ENCODE data around the gene ZNF664.

The ZNF664 gene

DNA sequence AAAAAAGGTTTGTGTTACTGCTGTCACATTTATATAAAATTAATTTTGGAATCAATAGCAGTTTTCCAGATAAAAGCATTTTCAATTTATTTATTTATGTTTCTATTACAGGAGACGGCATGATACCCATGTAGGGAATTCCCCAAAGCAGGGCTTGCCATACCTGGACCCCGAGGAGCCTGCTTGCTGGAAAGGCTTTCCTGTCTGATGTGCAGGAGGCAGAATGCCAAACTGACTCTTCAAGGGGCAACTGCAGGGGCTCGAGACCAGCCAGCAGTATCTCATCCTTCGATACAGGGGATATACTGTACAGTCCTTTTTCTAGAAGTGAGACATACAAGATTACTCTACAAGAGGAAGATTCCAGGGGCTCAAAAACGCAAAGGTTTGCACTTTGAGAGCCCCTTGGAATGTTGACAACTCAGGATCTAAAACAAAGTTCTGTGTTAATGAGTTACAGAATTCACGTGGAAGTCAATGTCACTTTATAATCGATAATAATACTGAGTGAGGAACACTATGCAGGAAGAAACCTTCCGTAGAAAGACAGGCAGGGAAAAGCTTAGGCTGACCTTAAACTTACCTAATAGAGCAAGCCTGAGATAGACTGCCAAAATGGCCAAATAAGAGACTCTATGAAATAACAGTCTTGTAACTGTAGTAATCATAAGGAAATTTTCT is 38.6 kb downstream of the ZNF664 start:
- Histone ChIP-seq H3K27ac (ENCODE audit: low read length) (no peak overlapping the region), H3K9me3 (ENCODE audit: control insufficient read depth, insufficient read depth, low read length) (no peaks in the 10 kb centered on the region), H3K36me3 (ENCODE audit: control insufficient read depth, insufficient read depth, low read length) (no peaks in the 10 kb centered on the region), H3K4me1 (ENCODE audit: control insufficient read depth, insufficient read depth, low read length) (no peaks in the 10 kb centered on the region), H3K27me3 (ENCODE audit: control insufficient read depth, insufficient read depth, low read length) (no peaks in the 10 kb centered on the region), H3K4me3 (ENCODE audit: low read length) (no peak overlapping the region)
- WGBS (ENCODE audit: insufficient coverage, insufficient read length), result no CpG with 5 or more reads among the region's 8 CpGs
- no peak for DNase-seq (ENCODE audit: low read depth, low spot score)

DNA sequence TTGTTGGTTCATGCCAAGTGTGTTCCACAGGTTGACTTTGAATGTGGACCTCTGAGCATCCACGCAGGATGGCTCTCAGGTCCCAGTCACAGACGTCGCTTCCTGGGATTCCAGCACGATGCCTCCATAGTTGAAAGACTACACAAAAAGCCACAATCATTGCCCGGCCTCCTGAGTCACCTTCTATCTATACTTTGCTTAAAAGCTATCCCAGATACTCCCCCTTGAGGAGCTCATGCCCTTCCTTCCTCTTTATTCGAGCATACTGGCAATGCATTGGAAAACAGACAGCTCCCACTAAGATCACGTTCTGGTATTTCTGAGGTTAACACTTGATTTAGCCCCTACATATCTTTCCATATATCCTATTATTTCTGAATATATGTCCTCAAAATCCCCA is 40.1 kb downstream of the ZNF664 start:
- Histone ChIP-seq H3K4me3 (ENCODE audit: low read length) (no peak overlapping the region), H3K36me3 (ENCODE audit: control insufficient read depth, insufficient read depth, low read length) (no peaks in the 10 kb centered on the region), H3K27ac (ENCODE audit: low read length) (no peak overlapping the region), H3K27me3 (ENCODE audit: control insufficient read depth, insufficient read depth, low read length) (no peaks in the 10 kb centered on the region), H3K9me3 (ENCODE audit: control insufficient read depth, insufficient read depth, low read length) (no peaks in the 10 kb centered on the region), H3K4me1 (ENCODE audit: control insufficient read depth, insufficient read depth, low read length) (no peaks in the 10 kb centered on the region)
- DNase-seq (ENCODE audit: low read depth, low spot score), result no peak
- WGBS (ENCODE audit: insufficient coverage, insufficient read length), result no CpG with 5 or more reads among the region's 7 CpGs

DNA sequence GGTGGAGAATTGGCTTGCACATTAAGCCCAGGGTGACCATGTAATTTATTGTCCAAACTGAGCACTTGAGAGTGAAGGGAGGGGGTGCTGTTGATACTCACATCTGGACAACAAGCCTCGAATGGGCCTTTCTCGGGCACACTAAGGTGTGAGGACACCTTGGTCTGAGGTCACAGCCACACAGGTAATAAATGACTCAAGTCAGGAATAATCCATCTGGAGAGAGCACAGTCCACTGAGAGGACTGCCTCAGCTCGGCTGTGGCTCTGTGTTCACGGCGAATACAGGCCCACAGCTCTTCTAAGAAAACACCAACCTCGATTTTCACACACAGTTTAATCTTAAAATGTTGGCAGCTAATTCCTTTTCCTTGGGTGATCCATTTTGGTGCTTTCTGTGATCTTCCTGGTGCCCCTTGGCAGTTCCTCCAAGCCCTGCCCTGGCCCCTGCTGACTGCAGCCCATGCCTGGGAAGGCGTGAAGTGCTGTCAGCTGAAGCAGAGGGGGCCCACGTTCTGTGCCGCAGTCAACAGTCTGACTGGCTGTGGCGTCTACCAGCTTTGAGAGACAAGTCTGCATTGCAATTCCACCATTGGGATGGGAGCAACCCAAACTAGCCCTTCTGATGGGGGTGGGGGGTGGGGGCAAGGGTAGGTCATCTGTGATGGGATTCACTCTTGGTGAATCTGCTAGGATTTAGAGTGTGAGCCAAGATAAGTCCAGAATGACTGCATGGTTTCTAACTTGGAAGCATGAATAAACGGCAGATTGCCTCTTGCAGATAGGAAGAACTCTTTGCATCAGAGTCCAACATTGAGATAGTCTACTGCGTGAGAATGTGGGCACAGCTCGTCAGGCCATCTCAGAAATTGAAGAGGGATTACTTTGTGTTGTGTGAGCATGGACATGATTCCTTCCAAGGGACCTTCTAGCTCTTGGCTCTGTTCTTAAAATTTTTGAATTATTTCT is 42.8 kb downstream of the ZNF664 start:
- no peak for DNase-seq (ENCODE audit: low read depth, low spot score)
- Histone ChIP-seq H3K9me3 (ENCODE audit: control insufficient read depth, insufficient read depth, low read length) (no peaks in the 10 kb centered on the region), H3K27me3 (ENCODE audit: control insufficient read depth, insufficient read depth, low read length) (no peaks in the 10 kb centered on the region), H3K27ac (ENCODE audit: low read length) (no peak overlapping the region), H3K4me3 (ENCODE audit: low read length) (no peak overlapping the region), H3K36me3 (ENCODE audit: control insufficient read depth, insufficient read depth, low read length) (no peaks in the 10 kb centered on the region), H3K4me1 (ENCODE audit: control insufficient read depth, insufficient read depth, low read length) (no peaks in the 10 kb centered on the region)
- no CpG with 5 or more reads among the region's 13 CpGs for WGBS (ENCODE audit: insufficient coverage, insufficient read length)

DNA sequence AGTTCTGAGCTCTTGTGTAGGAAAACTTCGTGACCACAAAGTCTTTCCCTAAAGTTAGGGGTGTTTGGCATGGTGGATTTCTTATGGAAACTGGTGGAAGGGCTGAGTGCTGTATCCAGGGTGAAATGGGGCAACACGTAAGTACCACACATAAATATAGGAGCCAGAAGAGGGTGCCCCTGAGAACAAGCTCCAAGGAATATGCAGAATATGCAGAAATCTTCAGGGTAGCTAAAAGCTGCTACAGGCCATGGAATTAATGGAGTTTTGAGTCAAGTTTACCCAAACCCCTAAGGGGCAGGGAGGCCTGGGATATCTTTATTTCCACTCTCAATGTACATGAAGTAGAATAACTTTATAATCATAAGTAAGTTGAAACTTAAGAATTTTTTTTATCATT is 44.0 kb downstream of the ZNF664 start:
- Histone ChIP-seq H3K4me1 (ENCODE audit: control insufficient read depth, insufficient read depth, low read length) (no peaks in the 10 kb centered on the region), H3K36me3 (ENCODE audit: control insufficient read depth, insufficient read depth, low read length) (no peaks in the 10 kb centered on the region), H3K9me3 (ENCODE audit: control insufficient read depth, insufficient read depth, low read length) (no peaks in the 10 kb centered on the region), H3K4me3 (ENCODE audit: low read length) (no peak overlapping the region), H3K27me3 (ENCODE audit: control insufficient read depth, insufficient read depth, low read length) (no peaks in the 10 kb centered on the region), H3K27ac (ENCODE audit: low read length) (no peak overlapping the region)
- DNase-seq (ENCODE audit: low read depth, low spot score), result no peak
- no CpG with 5 or more reads among the region's 2 CpGs for WGBS (ENCODE audit: insufficient coverage, insufficient read length)

DNA sequence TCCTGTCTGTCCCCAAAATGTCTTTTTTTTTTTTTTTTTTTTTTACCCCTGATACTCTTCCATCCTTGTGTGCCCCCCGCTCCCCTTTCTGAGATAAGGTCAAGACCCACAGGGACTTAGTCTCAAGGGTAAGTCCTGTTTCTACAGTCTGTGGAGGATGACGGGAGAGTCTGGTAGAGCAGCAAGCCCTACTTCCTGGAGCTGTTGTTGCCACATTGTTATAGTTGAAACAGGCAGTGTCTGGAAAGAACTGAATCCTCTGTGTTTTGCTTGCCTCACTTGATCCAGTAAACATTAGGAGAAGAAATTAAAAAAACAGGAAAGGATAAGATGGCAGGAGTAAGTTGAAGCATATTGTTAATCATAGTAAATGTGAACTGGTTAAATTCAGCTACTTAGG is 45.5 kb downstream of the ZNF664 start:
- DNase-seq (ENCODE audit: low read depth, low spot score), result no peak
- Histone ChIP-seq H3K9me3 (ENCODE audit: control insufficient read depth, insufficient read depth, low read length) (no peaks in the 10 kb centered on the region), H3K4me1 (ENCODE audit: control insufficient read depth, insufficient read depth, low read length) (no peaks in the 10 kb centered on the region), H3K27ac (ENCODE audit: low read length) (no peak overlapping the region), H3K27me3 (ENCODE audit: control insufficient read depth, insufficient read depth, low read length) (no peaks in the 10 kb centered on the region), H3K4me3 (ENCODE audit: low read length) (no peak overlapping the region), H3K36me3 (ENCODE audit: control insufficient read depth, insufficient read depth, low read length) (no peaks in the 10 kb centered on the region)
- no CpG with 5 or more reads among the region's 2 CpGs for WGBS (ENCODE audit: insufficient coverage, insufficient read length)

DNA sequence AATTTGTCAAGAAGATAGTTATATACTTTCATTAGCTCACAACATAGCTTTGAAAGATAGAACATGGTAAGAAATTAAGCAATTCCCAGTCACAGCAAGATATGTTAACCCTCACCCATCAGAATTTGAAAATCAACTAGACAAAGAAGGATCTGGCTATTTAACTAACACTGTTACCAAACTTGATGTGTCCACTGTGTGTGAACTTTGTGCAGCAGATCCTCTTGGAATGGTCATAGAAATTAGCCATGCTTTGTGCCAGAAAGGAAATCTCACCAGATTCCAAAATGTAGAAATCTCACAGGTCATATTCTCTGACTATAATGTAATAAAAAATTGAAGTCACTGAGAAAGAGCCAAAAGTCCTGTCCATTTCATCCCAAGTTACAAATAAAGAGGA is 46.1 kb downstream of the ZNF664 start:
- H3K4me3 ChIP-seq (ENCODE audit: low read length), result no peak overlapping the region
- no peak for DNase-seq (ENCODE audit: low read depth, low spot score)
- no peak overlapping the region for H3K27ac ChIP-seq (ENCODE audit: low read length)
- H3K9me3 ChIP-seq (ENCODE audit: control insufficient read depth, insufficient read depth, low read length), result no peaks in the 10 kb centered on the region
- H3K36me3 ChIP-seq (ENCODE audit: control insufficient read depth, insufficient read depth, low read length), result no peaks in the 10 kb centered on the region
- no peaks in the 10 kb centered on the region for H3K4me1 ChIP-seq (ENCODE audit: control insufficient read depth, insufficient read depth, low read length)
- no peaks in the 10 kb centered on the region for H3K27me3 ChIP-seq (ENCODE audit: control insufficient read depth, insufficient read depth, low read length)

DNA sequence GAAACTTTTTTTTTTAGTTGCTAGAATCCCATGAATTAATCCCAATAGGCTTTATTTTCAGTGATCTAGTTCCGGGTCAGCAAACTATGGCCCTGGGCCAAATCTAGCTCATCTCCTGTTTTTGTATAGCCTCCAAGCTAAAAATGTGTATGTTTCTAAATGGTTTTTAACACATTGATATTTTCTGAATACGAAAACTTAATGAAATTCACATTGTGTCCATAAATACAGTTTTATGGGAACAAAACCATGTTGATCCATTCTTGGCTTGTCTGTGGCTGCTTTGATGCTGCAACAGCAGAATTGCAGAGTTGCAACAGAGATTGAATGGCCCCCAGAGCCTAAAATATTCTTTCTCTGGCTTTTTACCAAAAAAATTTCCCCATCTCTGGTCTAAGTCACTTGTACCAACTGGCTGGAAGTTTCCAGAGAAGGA is 47.5 kb downstream of the ZNF664 start:
- H3K27me3 ChIP-seq (ENCODE audit: control insufficient read depth, insufficient read depth, low read length), result no peaks in the 10 kb centered on the region
- WGBS (ENCODE audit: insufficient coverage, insufficient read length), result no CpG with 5 or more reads among the region's 2 CpGs
- no peak for DNase-seq (ENCODE audit: low read depth, low spot score)
- no peaks in the 10 kb centered on the region for H3K9me3 ChIP-seq (ENCODE audit: control insufficient read depth, insufficient read depth, low read length)
- H3K4me1 ChIP-seq (ENCODE audit: control insufficient read depth, insufficient read depth, low read length), result no peaks in the 10 kb centered on the region
- no peaks in the 10 kb centered on the region for H3K36me3 ChIP-seq (ENCODE audit: control insufficient read depth, insufficient read depth, low read length)
- no peak overlapping the region for H3K4me3 ChIP-seq (ENCODE audit: low read length)
- H3K27ac ChIP-seq (ENCODE audit: low read length), result no peak overlapping the region

DNA sequence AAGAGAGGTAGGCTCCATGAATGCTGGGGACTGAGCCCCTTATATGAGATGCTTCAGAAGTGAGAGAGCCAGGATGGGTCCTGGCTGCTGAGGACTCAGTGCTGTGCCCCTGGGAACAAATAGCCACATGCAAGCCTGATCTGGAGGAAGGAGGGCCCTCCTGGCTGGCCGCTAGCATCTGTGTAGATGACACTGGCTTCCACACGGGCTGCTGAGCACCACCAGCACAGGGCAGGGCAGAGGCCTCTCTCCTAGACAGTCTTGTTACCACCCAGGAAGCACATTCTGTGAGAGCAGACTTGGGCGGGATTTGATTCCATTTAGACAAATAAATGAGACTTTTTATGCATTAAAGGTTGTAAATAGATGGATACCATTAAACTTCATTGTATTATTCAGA is 48.0 kb downstream of the ZNF664 start:
- DNase-seq (ENCODE audit: low read depth, low spot score), result no peak
- H3K9me3 ChIP-seq (ENCODE audit: control insufficient read depth, insufficient read depth, low read length), result no peaks in the 10 kb centered on the region
- no peaks in the 10 kb centered on the region for H3K27me3 ChIP-seq (ENCODE audit: control insufficient read depth, insufficient read depth, low read length)
- no peaks in the 10 kb centered on the region for H3K36me3 ChIP-seq (ENCODE audit: control insufficient read depth, insufficient read depth, low read length)
- H3K4me3 ChIP-seq (ENCODE audit: low read length), result no peak overlapping the region
- WGBS (ENCODE audit: insufficient coverage, insufficient read length), result no CpG with 5 or more reads among the region's 3 CpGs
- no peak overlapping the region for H3K27ac ChIP-seq (ENCODE audit: low read length)
- H3K4me1 ChIP-seq (ENCODE audit: control insufficient read depth, insufficient read depth, low read length), result no peaks in the 10 kb centered on the region

DNA sequence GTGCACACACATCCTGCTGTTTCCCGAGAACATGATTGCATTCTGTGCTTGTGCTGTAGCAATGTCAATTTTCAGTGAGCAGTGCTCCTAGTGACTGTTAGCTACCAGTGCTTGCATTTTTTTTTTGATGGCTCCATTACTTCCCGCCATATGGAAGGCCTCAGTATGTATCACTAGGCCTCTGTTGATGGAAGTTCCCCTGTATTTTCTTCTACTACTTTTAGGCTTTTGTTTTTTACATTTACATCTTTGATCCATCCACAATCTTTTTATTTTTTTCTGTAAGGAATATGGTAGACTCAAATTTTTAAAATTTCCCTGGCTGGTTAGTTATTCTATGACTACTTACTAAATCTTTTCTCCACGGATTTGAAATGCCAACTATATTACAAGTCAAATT is 49.1 kb downstream of the ZNF664 start:
- Histone ChIP-seq H3K36me3 (ENCODE audit: control insufficient read depth, insufficient read depth, low read length) (no peaks in the 10 kb centered on the region), H3K4me3 (ENCODE audit: low read length) (no peak overlapping the region), H3K9me3 (ENCODE audit: control insufficient read depth, insufficient read depth, low read length) (no peaks in the 10 kb centered on the region), H3K4me1 (ENCODE audit: control insufficient read depth, insufficient read depth, low read length) (no peaks in the 10 kb centered on the region), H3K27ac (ENCODE audit: low read length) (no peak overlapping the region), H3K27me3 (ENCODE audit: control insufficient read depth, insufficient read depth, low read length) (no peaks in the 10 kb centered on the region)
- DNase-seq (ENCODE audit: low read depth, low spot score), result no peak
- no CpG with 5 or more reads among the region's 3 CpGs for WGBS (ENCODE audit: insufficient coverage, insufficient read length)

DNA sequence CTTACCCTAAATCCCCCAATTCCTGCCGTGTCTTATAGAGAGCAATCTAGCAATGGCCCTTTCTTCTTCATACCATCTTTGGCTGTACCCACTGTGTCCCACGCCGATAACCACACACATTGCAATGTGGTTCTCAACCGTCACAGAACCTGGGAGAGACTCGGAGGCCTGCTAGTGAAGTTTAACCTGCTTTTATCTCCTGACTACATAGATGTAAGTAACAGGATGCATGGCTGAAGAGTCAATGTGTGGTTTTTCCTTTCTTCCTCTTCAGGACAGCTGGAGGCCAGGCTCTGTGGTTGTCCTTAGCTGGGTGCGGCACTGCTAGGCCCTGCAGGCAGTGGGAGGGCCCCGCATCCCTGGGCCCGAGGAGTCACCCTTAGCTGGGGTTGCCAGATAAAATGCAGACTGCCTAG is 51.3 kb downstream of the ZNF664 start:
- Histone ChIP-seq H3K27me3 (ENCODE audit: control insufficient read depth, insufficient read depth, low read length) (no peaks in the 10 kb centered on the region), H3K4me1 (ENCODE audit: control insufficient read depth, insufficient read depth, low read length) (no peaks in the 10 kb centered on the region), H3K4me3 (ENCODE audit: low read length) (no peak overlapping the region), H3K9me3 (ENCODE audit: control insufficient read depth, insufficient read depth, low read length) (no peaks in the 10 kb centered on the region), H3K27ac (ENCODE audit: low read length) (no peak overlapping the region), H3K36me3 (ENCODE audit: control insufficient read depth, insufficient read depth, low read length) (no peaks in the 10 kb centered on the region)
- whole genome bisulfite sequencing (ENCODE audit: insufficient coverage, insufficient read length), result no CpG with 5 or more reads among the region's 8 CpGs
- DNase-seq (ENCODE audit: low read depth, low spot score), result no peak

Data from iPS DF 6.9 (cell line).